Transverse colon (tissue), 4 donors: ENCODE measurements around the gene SCD5. TPM values are rescaled to one million over a fixed set of nuclear protein-coding genes. Genes with fewer than 3 reads are reported as not detected.

Source experiments
- DNase-seq: peaks from one replicate; pipeline ENCODE4 v3.0.0-alpha.2; 2019
- H3K27ac ChIP-seq, 4 donors: fragments of 200-600 bp; sonication (generic); 2 replicates each; pipeline ENCODE4 v1.5.1; 2016 to 2018; ENCODE audit warnings: inconsistent platforms in 4 of 4
- H3K27me3 ChIP-seq: fragments of 200-600 bp; sonication (generic); 2 replicates; pipeline ENCODE4 v1.5.1; 2017; ENCODE audit warnings: inconsistent platforms
- H3K36me3 ChIP-seq, 4 donors: fragments of 200-600 bp; sonication (generic); 2 replicates each; pipeline ENCODE4 v1.5.1; 2017 to 2019; ENCODE audit warnings: inconsistent platforms in 4 of 4
- H3K4me1 ChIP-seq, 4 donors: fragments of 200-600 bp; sonication (generic); 2 replicates each; pipeline ENCODE4 v1.5.1; 2017 to 2020; ENCODE audit warnings: inconsistent platforms in 4 of 4
- H3K4me3 ChIP-seq, 4 donors: fragments of 200-600 bp; sonication (generic); 1 replicate in 1 of 4; 2 replicates in 3 of 4; pipeline versions ENCODE4 v1.5.1 to v1.6.1; 2017 to 2019; ENCODE audit warnings: inconsistent platforms in 4 of 4
- H3K9me3 ChIP-seq, 2 donors: fragments of 200-600 bp; sonication (generic); 2 replicates each; pipeline ENCODE4 v1.5.1; 2017 to 2019; ENCODE audit warnings: inconsistent platforms in 2 of 2
- CTCF ChIP-seq, 5 experiments: fragments of 200-600 bp in 3 of 5; fragments of 450-650 bp in 2 of 5; sonication (generic) in 3 of 5; IDR thresholded peaks; 1 replicate in 2 of 5; 2 replicates in 3 of 5; pipeline ENCODE4 v1.5.1; 2016 to 2017; ENCODE audit warnings: antibody characterized with exemption in 5 of 5, inconsistent platforms in 3 of 5, mild to moderate bottlenecking in 2 of 5, moderate library complexity in 1 of 5
- EP300 ChIP-seq: sonication (generic); formaldehyde crosslinking; IDR thresholded peaks from one replicate; pipeline ENCODE4 v1.6.1; 2017; ENCODE audit warnings: antibody characterized with exemption, low read depth
- POLR2A ChIP-seq: fragments of 450-650 bp; IDR thresholded peaks from one replicate; pipeline ENCODE4 v1.6.1; 2016; ENCODE audit warnings: antibody characterized with exemption, mild to moderate bottlenecking, moderate library complexity
- POLR2AphosphoS5 ChIP-seq, 3 donors: sonication (generic); formaldehyde crosslinking; IDR thresholded peaks; one replicate each; pipeline ENCODE4 v1.6.1; 2016; ENCODE audit warnings: antibody characterized with exemption in 3 of 3
- WGBS, 2 donors: methylation state at CpG; one replicate each; pipeline ENCODE4 v1.1.5; 2018; ENCODE audit warnings: low coverage in 1 of 2; 5-methylcytosine and 5-hydroxymethylcytosine counted together
- in situ Hi-C, 4 donors: fragments of 200-750 bp; cut with MboI; loops; one replicate each; pipeline versions ENCODE4 v1.15.0 to v1.15.1; 2017; ENCODE audit warnings: low sequenced_read_pairs in 3 of 4, low pct_ligation_motif_present in 1 of 4, low pct_unique_long_range_greater_than_20kb in 1 of 4
- intact Hi-C: fragments of 100-400 bp; cut with DNase I; formaldehyde crosslinking; loops from one replicate; pipeline ENCODE4 v1.15.1; 2023; ENCODE audit warnings: low total_unique reads
- total RNA-seq, 4 donors: library from RNA; depleted of rRNA; stranded (reverse); fragments of >200 nt; gene quantifications; one replicate each; pipeline ENCODE4 v1.1.0, GENCODE V29; 2016

Gene SCD5
- total RNA-seq, 4 donors from 2014 or later, result 1.5 to 7.5 (median 3.5) TPM

DNA sequence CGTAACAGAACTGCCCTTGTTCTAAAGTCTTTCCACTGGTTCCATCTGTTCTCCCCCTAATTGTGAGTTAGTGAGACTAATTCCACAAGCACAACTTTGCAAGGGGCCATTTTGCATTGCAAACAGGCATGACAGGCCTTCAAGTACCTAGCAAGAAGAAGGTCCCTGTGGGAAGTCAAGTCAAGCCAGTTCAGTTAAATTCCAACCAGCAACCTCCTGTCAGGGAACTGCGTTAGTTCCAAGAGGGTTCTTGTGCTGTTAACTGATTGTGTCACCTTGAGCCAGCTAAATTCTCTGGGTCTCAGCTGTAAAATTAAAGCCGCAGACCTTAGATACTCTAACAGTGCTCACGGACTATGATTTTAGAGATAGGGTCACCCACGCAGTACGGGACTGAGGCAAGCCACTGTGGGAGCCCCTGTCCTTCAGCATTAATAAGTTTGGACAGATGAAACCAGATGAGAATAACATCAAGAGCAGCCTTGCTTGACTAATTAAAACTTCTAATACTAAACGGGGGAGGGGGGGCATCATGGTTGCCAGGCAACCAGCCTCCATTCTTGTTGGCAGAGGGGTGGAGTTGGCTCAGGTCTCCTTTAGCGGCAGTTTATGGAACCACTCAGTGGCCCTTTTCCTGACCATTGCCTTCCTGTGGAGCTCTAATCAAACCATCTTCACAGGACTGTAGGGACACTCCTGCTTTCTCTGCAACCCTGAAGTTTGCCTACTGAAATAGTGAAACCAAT is 212.7 kb downstream of the SCD5 start:
- intact Hi-C loops, result no loop called here
- 85 to 86% methylated on average over 1 to 8 of the region's 8 CpGs for WGBS, 2 donors
- Histone ChIP-seq H3K36me3 (no peaks in the 10 kb centered on the region), H3K27ac (no peak overlapping the region), H3K9me3 (no peaks in the 10 kb centered on the region), H3K4me1 (no peaks in the 10 kb centered on the region), H3K4me3 (no peak overlapping the region), H3K27me3 (no peaks in the 10 kb centered on the region)
- in situ Hi-C loops, result no loop called here
- no peak for DNase-seq
- TF ChIP-seq CTCF (IDR thresholded peaks at IDR 0.05) (no peak), POLR2AphosphoS5 (IDR thresholded peaks at IDR 0.05) (no peak), EP300 (no peak), POLR2A (no peak)

GRCh38 chr4:82584931-82585330 is 213.7 kb downstream of the SCD5 start:
- 71 to 79% methylated on average over 1 to 3 of the region's 3 CpGs for WGBS, 2 donors

DNA sequence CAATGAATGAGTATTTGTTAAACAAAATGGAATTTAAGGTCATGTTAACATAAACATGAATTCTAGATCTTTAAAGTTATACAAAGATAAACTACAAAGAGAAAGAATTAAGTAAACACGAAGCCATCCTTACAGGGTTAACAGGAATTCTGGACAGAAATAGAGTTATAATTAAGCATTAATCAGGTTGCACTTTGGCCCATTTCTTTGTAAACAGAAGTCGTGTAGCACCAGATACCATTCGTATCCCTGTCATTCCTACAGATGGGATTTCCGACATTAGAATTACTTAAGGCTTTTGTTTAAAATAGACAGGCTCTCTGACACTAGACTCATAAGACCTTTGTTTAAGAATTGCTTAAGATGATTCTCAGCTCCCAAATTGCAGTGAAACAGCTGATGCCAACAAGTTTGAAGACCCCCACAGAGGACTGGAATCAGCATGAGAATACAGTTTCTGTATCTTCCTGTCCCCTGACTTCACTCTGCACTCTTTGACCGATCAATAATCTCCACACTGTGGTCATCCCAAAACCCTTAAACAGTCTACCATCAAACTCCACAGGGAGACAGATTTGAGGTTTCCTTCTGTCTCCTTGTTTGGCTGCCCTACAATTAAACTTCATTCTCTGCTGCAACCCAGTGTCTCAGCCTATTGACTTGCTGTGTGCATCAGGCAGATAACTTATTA is 214.6 kb downstream of the SCD5 start:
- H3K4me1 ChIP-seq, result no peaks in the 10 kb centered on the region
- H3K4me3 ChIP-seq, result no peak overlapping the region
- DNase-seq, result no peak
- 61 to 66% methylated on average over 4 to 5 of the region's 5 CpGs for WGBS, 2 donors
- in situ Hi-C loops, result no loop called here
- intact Hi-C loops, result no loop called here
- no peak overlapping the region for H3K27ac ChIP-seq
- no peaks in the 10 kb centered on the region for H3K9me3 ChIP-seq
- TF ChIP-seq EP300 (no peak), POLR2AphosphoS5 (IDR thresholded peaks at IDR 0.05) (no peak), POLR2A (no peak), CTCF (IDR thresholded peaks at IDR 0.05) (no peak)
- H3K36me3 ChIP-seq, result no peaks in the 10 kb centered on the region
- H3K27me3 ChIP-seq, result no peaks in the 10 kb centered on the region

More at GRCh38 chr4:82584931-82585330, 213.7 kb downstream of the SCD5 start:
- Histone ChIP-seq H3K36me3 (no peaks in the 10 kb centered on the region), H3K9me3 (no peaks in the 10 kb centered on the region), H3K27ac (no peak overlapping the region), H3K4me3 (no peak overlapping the region), H3K27me3 (no peaks in the 10 kb centered on the region), H3K4me1 (no peaks in the 10 kb centered on the region)
- intact Hi-C loops (no loop called here), in situ Hi-C loops (no loop called here)
- DNase-seq, result no peak
- no peak for TF ChIP-seq EP300
- TF ChIP-seq CTCF (IDR thresholded peaks at IDR 0.05), result no peak
- TF ChIP-seq POLR2A, result no peak
- no peak for TF ChIP-seq POLR2AphosphoS5 (IDR thresholded peaks at IDR 0.05)

- TF ChIP-seq EP300 (no peak), POLR2AphosphoS5 (IDR thresholded peaks at IDR 0.05) (no peak), CTCF (IDR thresholded peaks at IDR 0.05) (no peak), POLR2A (no peak)
- Histone ChIP-seq H3K4me3 (no peak overlapping the region), H3K36me3 (no peaks in the 10 kb centered on the region), H3K27me3 (no peaks in the 10 kb centered on the region), H3K27ac (no peak overlapping the region), H3K9me3 (no peaks in the 10 kb centered on the region), H3K4me1 (no peaks in the 10 kb centered on the region)
- intact Hi-C loops, result no loop called here
- in situ Hi-C loops, result no loop called here
- DNase-seq, result no peak
- WGBS, 2 donors, result 63 to 85% methylated on average over 4 to 5 of the region's 5 CpGs
Observed at GRCh38 chr4:82579932-82580331, 218.7 kb downstream of the SCD5 start.
